ENCODE measurements around the gene LRAT. TPM values are rescaled to one million over a fixed set of nuclear protein-coding genes. Genes with fewer than 3 reads are reported as not detected.

Gene LRAT
- total and polyA plus RNA-seq, 9 of the 15 experiments (the other 6 are each of a cell fraction or from before 2014, with no cell fraction given), result 0.03 to 0.41 (median 0.07) TPM; not detected in 4

DNA sequence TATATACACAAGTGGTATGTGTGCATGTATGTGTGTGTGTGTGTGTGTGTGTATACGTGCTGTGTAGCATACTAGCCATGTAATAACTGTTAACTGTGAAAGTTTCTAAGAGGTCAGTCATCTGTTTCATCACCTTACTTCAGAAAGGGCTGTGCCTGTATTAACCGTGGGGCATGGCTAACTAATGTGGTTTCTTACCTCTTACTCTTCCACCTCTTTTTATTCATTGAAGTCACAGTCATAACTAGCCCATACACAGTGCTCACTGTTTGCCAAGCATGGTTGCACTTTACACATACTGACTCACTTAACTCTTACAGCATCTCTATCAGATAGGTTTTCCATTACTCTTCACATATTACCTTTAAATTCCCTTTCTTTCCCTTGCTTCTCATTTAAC, 23.7 kb upstream of the LRAT start:
- no peak for FAIRE-seq
- H3K36me3 ChIP-seq (ENCODE audit: control insufficient read depth, insufficient read depth, low read length), result no peaks in the 10 kb centered on the region
- ChIA-PET CTCF (ENCODE audit: low intra/inter-chr PET ratio) (no interaction called here), POLR2A (no interaction called here)
- in situ Hi-C loops (cut with MboI), result no loop called here
- ATAC-seq, result no peak; the same call in 2 of the 3 replicates
- H3K4me3 ChIP-seq, result no peak overlapping the region
- H3K4me2 ChIP-seq (ENCODE audit: insufficient read depth, low read length), result no peak overlapping the region
- H3K27me3 ChIP-seq (ENCODE audit: control insufficient read depth in 2 of 2, insufficient read depth in 2 of 2, low read length in 2 of 2), result no peaks in the 10 kb centered on the region; a peak in 1 of 5 replicates
- BruUV-seq (replicated peaks), result no TSS peak
- H2AFZ ChIP-seq (ENCODE audit: low read depth, low read length), result no peak overlapping the region
- H3K79me2 ChIP-seq (ENCODE audit: control insufficient read depth, insufficient read depth, low read length), result no peaks in the 10 kb centered on the region
- 12% methylated on average over 2 of the region's 2 CpGs for WGBS (ENCODE audit: insufficient coverage, low coverage, missing lambda C conversion rate)
- H3K4me1 ChIP-seq (replicated peaks in 1 of 2; ENCODE audit: control insufficient read depth in 2 of 2, insufficient read depth in 2 of 2, low read length in 2 of 2), result no peaks in the 10 kb centered on the region; a peak in 1 of 5 replicates
- H3K9me1 ChIP-seq (ENCODE audit: control insufficient read depth, insufficient read depth, low read length), result no peaks in the 10 kb centered on the region
- no peak overlapping the region for H3K9ac ChIP-seq (ENCODE audit: insufficient read depth in 1 of 2, low read depth in 2 of 2, low read length in 2 of 2)
- no peak for DNase-seq (ENCODE audit: extremely low read depth in 1 of 4, low spot score in 3 of 4)
- H3K27ac ChIP-seq (ENCODE audit: extremely low read depth, low read depth, low read length), result no peak overlapping the region
- intact Hi-C loops (cut with micrococcal nuclease), result no loop called here
- no peaks in the 10 kb centered on the region for H3K9me3 ChIP-seq (replicated peaks; ENCODE audit: control insufficient read depth, insufficient read depth, low read depth, low read length)
- H4K20me1 ChIP-seq (replicated peaks; ENCODE audit: control insufficient read depth, insufficient read depth, low read length), result no peaks in the 10 kb centered on the region
- TF ChIP-seq DACH1 (IDR thresholded peaks at IDR 0.05; ENCODE audit: partially characterized antibody), result no peak
- TF ChIP-seq SRSF9 (IDR thresholded peaks at IDR 0.05; ENCODE audit: borderline replicate concordance, low read depth, low read length), result no peak
- no peak for TF ChIP-seq MYNN (IDR thresholded peaks at IDR 0.05)
- no peak for TF ChIP-seq MYNN (CRISPR knock-in tag; IDR thresholded peaks at IDR 0.05)
- no peak for TF ChIP-seq CTBP1 (IDR thresholded peaks at IDR 0.05; ENCODE audit: borderline replicate concordance)
- TF ChIP-seq RBM34 (IDR thresholded peaks at IDR 0.05; ENCODE audit: borderline replicate concordance, insufficient read depth, low read length), result no peak
- TF ChIP-seq KDM4B (IDR thresholded peaks at IDR 0.05; ENCODE audit: borderline replicate concordance in 2 of 2, low read depth in 1 of 2), result no peak
- TF ChIP-seq ZBTB12 (CRISPR knock-in tag; IDR thresholded peaks at IDR 0.05), result no peak
- no peak for TF ChIP-seq JUN (IDR thresholded peaks at IDR 0.05; ENCODE audit: borderline replicate concordance, low read depth, low read length)
- no peak for TF ChIP-seq JUN (CRISPR knock-in tag; IDR thresholded peaks at IDR 0.05; ENCODE audit: borderline replicate concordance)
- no peak for TF ChIP-seq NR4A1 (CRISPR knock-in tag; IDR thresholded peaks at IDR 0.05)
- TF ChIP-seq NR4A1 (tag; IDR thresholded peaks at IDR 0.05), result no peak
- TF ChIP-seq, protein P1, sequence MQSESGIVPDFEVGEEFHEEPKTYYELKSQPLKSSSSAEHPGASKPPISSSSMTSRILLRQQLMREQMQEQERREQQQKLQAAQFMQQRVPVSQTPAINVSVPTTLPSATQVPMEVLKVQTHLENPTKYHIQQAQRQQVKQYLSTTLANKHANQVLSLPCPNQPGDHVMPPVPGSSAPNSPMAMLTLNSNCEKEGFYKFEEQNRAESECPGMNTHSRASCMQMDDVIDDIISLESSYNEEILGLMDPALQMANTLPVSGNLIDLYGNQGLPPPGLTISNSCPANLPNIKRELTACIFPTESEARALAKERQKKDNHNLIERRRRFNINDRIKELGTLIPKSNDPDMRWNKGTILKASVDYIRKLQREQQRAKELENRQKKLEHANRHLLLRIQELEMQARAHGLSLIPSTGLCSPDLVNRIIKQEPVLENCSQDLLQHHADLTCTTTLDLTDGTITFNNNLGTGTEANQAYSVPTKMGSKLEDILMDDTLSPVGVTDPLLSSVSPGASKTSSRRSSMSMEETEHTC (IDR thresholded peaks at IDR 0.05), result no peak
- TF ChIP-seq, protein P2, sequence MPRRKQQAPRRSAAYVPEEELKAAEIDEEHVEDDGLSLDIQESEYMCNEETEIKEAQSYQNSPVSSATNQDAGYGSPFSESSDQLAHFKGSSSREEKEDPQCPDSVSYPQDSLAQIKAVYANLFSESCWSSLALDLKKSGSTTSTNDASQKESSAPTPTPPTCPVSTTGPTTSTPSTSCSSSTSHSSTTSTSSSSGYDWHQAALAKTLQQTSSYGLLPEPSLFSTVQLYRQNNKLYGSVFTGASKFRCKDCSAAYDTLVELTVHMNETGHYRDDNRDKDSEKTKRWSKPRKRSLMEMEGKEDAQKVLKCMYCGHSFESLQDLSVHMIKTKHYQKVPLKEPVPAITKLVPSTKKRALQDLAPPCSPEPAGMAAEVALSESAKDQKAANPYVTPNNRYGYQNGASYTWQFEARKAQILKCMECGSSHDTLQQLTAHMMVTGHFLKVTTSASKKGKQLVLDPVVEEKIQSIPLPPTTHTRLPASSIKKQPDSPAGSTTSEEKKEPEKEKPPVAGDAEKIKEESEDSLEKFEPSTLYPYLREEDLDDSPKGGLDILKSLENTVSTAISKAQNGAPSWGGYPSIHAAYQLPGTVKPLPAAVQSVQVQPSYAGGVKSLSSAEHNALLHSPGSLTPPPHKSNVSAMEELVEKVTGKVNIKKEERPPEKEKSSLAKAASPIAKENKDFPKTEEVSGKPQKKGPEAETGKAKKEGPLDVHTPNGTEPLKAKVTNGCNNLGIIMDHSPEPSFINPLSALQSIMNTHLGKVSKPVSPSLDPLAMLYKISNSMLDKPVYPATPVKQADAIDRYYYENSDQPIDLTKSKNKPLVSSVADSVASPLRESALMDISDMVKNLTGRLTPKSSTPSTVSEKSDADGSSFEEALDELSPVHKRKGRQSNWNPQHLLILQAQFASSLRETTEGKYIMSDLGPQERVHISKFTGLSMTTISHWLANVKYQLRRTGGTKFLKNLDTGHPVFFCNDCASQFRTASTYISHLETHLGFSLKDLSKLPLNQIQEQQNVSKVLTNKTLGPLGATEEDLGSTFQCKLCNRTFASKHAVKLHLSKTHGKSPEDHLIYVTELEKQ (CRISPR knock-in tag; IDR thresholded peaks at IDR 0.05), result no peak
- TF ChIP-seq, protein P3, sequence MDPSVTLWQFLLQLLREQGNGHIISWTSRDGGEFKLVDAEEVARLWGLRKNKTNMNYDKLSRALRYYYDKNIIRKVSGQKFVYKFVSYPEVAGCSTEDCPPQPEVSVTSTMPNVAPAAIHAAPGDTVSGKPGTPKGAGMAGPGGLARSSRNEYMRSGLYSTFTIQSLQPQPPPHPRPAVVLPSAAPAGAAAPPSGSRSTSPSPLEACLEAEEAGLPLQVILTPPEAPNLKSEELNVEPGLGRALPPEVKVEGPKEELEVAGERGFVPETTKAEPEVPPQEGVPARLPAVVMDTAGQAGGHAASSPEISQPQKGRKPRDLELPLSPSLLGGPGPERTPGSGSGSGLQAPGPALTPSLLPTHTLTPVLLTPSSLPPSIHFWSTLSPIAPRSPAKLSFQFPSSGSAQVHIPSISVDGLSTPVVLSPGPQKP (CRISPR knock-in tag; IDR thresholded peaks at IDR 0.05), result no peak

Data from K562 (cell line).